ENCODE results near the gene ANXA6. TPM values are rescaled to one million over a fixed set of nuclear protein-coding genes. Genes with fewer than 3 reads are reported as not detected.

Gene ANXA6
- total RNA-seq, 1 experiment from 2014 or later = 51.9 TPM

DNA sequence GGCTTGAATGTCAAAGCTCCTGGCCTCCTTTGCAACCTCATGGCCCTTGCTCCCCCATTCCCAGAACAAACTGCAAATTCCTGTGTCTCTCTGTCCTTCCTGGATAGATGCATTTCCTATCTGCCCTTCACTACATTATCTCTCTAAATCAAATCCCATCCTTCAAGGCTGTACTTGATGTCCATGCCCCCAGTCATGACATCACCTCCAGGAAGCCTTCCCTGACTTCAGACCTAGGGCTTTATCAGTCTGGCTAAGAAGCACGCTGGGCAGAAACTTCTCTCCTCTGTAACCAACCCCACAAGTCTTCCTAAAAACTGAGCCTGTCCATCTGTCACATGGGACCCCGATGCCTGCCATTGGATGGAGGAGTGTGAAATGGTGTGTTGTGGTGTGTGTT is 51.1 kb downstream of the ANXA6 start:
- Mint-ChIP-seq H3K4me3 (ENCODE audit: unreplicated experiment) (no peak overlapping the region), H3K36me3 (ENCODE audit: insufficient read depth, unreplicated experiment) (no peaks in the 10 kb centered on the region)
- no TSS peak for BruUV-seq (replicated peaks)

DNA sequence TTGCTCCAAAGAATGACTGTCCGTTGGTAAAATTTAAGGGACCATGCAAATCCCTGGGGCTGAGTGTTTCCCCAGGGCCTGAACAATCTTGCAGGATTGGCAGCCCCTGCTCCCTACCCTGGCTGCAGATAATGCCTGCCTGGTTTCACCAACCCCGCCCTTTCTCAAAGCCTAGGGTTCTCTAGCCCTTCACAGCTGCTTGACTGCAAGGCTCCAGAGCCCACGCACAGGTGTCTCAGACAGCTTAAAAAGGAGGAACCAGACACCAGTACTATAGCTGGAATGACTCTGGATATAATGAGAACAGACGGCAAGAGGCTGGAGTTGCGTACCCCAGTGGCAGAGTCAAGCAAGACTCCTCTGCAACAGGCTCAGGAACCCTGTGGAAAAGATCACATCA is 51.5 kb downstream of the ANXA6 start:
- no TSS peak for BruUV-seq (replicated peaks)
- DNase-seq = no peak
- Mint-ChIP-seq H3K4me1 (ENCODE audit: low read depth, unreplicated experiment) (no peaks in the 10 kb centered on the region), H3K27ac (ENCODE audit: unreplicated experiment) (no peak overlapping the region), H3K4me3 (ENCODE audit: unreplicated experiment) (no peak overlapping the region), H3K9me3 (ENCODE audit: unreplicated experiment) (no peaks in the 10 kb centered on the region), H3K27me3 (ENCODE audit: insufficient read depth, unreplicated experiment) (no peaks in the 10 kb centered on the region), H3K36me3 (ENCODE audit: insufficient read depth, unreplicated experiment) (no peaks in the 10 kb centered on the region)
- H3K4me3 ChIP-seq (ENCODE audit: low read depth, low read length) = no peak overlapping the region
- H3K4me1 ChIP-seq = no peaks in the 10 kb centered on the region
- POLR2A ChIA-PET = no interaction called here
- H3K27me3 ChIP-seq (replicated peaks; ENCODE audit: control insufficient read depth, insufficient read depth, low read length) = no peaks in the 10 kb centered on the region
- no peaks in the 10 kb centered on the region for H3K9me3 ChIP-seq
- CTCF ChIA-PET = no interaction called here
- TF ChIP-seq, protein P1, sequence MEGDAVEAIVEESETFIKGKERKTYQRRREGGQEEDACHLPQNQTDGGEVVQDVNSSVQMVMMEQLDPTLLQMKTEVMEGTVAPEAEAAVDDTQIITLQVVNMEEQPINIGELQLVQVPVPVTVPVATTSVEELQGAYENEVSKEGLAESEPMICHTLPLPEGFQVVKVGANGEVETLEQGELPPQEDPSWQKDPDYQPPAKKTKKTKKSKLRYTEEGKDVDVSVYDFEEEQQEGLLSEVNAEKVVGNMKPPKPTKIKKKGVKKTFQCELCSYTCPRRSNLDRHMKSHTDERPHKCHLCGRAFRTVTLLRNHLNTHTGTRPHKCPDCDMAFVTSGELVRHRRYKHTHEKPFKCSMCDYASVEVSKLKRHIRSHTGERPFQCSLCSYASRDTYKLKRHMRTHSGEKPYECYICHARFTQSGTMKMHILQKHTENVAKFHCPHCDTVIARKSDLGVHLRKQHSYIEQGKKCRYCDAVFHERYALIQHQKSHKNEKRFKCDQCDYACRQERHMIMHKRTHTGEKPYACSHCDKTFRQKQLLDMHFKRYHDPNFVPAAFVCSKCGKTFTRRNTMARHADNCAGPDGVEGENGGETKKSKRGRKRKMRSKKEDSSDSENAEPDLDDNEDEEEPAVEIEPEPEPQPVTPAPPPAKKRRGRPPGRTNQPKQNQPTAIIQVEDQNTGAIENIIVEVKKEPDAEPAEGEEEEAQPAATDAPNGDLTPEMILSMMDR (IDR thresholded peaks at IDR 0.05; ENCODE audit: insufficient read depth in 1 of 2, low read depth in 1 of 2, low read length in 1 of 2, severe bottlenecking in 1 of 2, unreplicated experiment in 1 of 2) = no peak
- intact Hi-C loops (cut with micrococcal nuclease; ENCODE audit: unreplicated experiment) = no loop called here
- no peaks in the 10 kb centered on the region for H3K36me3 ChIP-seq (ENCODE audit: control insufficient read depth, insufficient read depth, low read length)

More for the DNA sequence above, 51.1 kb downstream of the ANXA6 start:
- TF ChIP-seq, protein P1 (IDR thresholded peaks at IDR 0.05; ENCODE audit: insufficient read depth in 1 of 2, low read depth in 1 of 2, low read length in 1 of 2, severe bottlenecking in 1 of 2, unreplicated experiment in 1 of 2) = no peak
- POLR2A ChIA-PET = no interaction called here
- H3K4me1 Mint-ChIP-seq (ENCODE audit: low read depth, unreplicated experiment) = no peaks in the 10 kb centered on the region
- intact Hi-C loops (cut with micrococcal nuclease; ENCODE audit: unreplicated experiment) = no loop called here
- H3K9me3 Mint-ChIP-seq (ENCODE audit: unreplicated experiment) = no peaks in the 10 kb centered on the region
- no peak for DNase-seq
- Histone ChIP-seq H3K27me3 (replicated peaks; ENCODE audit: control insufficient read depth, insufficient read depth, low read length) (no peaks in the 10 kb centered on the region), H3K4me3 (ENCODE audit: low read depth, low read length) (no peak overlapping the region), H3K36me3 (ENCODE audit: control insufficient read depth, insufficient read depth, low read length) (no peaks in the 10 kb centered on the region), H3K9me3 (no peaks in the 10 kb centered on the region), H3K4me1 (no peaks in the 10 kb centered on the region)
- no peak overlapping the region for H3K27ac Mint-ChIP-seq (ENCODE audit: unreplicated experiment)
- CTCF ChIA-PET = no interaction called here
- H3K27me3 Mint-ChIP-seq (ENCODE audit: insufficient read depth, unreplicated experiment) = no peaks in the 10 kb centered on the region

DNA sequence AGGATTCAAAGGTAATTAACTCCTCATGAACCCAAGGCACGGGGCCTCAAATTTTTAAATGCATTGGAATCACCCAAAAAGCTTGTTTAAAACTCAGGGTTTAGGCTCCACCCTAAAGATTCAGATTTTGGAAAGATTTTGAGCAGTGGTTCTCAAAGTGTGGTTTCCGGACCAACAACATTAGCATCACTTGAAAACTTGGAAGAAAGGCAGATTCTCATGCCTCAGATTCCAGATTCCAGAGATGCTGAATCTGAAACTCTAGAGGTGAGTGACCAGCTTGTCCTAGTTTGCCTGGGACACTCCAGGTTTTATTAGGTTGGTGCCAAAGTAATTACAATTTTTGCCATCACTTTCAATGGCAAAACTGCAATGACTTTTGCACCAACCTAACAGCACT is 52.0 kb downstream of the ANXA6 start:
- ChIA-PET CTCF (no interaction called here), POLR2A (no interaction called here)
- no peaks in the 10 kb centered on the region for H3K36me3 ChIP-seq (ENCODE audit: control insufficient read depth, insufficient read depth, low read length)

More for the DNA sequence above, 52.0 kb downstream of the ANXA6 start:
- BruUV-seq (replicated peaks) = no TSS peak
- H3K36me3 Mint-ChIP-seq (ENCODE audit: insufficient read depth, unreplicated experiment) = no peaks in the 10 kb centered on the region
- no peaks in the 10 kb centered on the region for H3K9me3 Mint-ChIP-seq (ENCODE audit: unreplicated experiment)
- Histone ChIP-seq H3K27me3 (replicated peaks; ENCODE audit: control insufficient read depth, insufficient read depth, low read length) (no peaks in the 10 kb centered on the region), H3K4me1 (peaks cover 4% of the 10 kb centered on the region; the same call in 1 of the 2 replicates), H3K4me3 (ENCODE audit: low read depth, low read length) (no peak overlapping the region), H3K9me3 (no peaks in the 10 kb centered on the region)
- no peak overlapping the region for H3K4me3 Mint-ChIP-seq (ENCODE audit: unreplicated experiment)
- no peak for DNase-seq
- H3K27ac Mint-ChIP-seq (ENCODE audit: unreplicated experiment) = no peak overlapping the region
- intact Hi-C loops (cut with micrococcal nuclease; ENCODE audit: unreplicated experiment) = no loop called here
- TF ChIP-seq, protein P1 (IDR thresholded peaks at IDR 0.05; ENCODE audit: insufficient read depth in 1 of 2, low read depth in 1 of 2, low read length in 1 of 2, severe bottlenecking in 1 of 2, unreplicated experiment in 1 of 2) = no peak
- peaks cover 2% of the 10 kb centered on the region for H3K4me1 Mint-ChIP-seq (ENCODE audit: low read depth, unreplicated experiment)
- H3K27me3 Mint-ChIP-seq (ENCODE audit: insufficient read depth, unreplicated experiment) = no peaks in the 10 kb centered on the region
